ENCODE results near the gene TMEM106C. TPM values are rescaled to one million over a fixed set of nuclear protein-coding genes. Genes with fewer than 3 reads are reported as not detected.

TMEM106C gene
- total and polyA plus RNA-seq, 9 of the 15 experiments (the other 6 are each of a cell fraction or from before 2014, with no cell fraction given) = 37.6 to 183 (median 57.2) TPM

GRCh38 chr12:47988073-47989022, 25.0 kb downstream of the TMEM106C start:
- Histone ChIP-seq H3K9me1 (ENCODE audit: control insufficient read depth, insufficient read depth, low read length) (no peaks in the 10 kb centered on the region), H3K9me3 (replicated peaks; ENCODE audit: control insufficient read depth, insufficient read depth, low read depth, low read length) (no peaks in the 10 kb centered on the region), H3K4me2 (ENCODE audit: insufficient read depth, low read length) (no peak overlapping the region), H3K9ac (ENCODE audit: insufficient read depth in 1 of 2, low read depth in 2 of 2, low read length in 2 of 2) (no peak overlapping the region), H3K36me3 (ENCODE audit: control insufficient read depth, insufficient read depth, low read length) (no peaks in the 10 kb centered on the region), H3K4me1 (replicated peaks in 1 of 2; ENCODE audit: control insufficient read depth in 2 of 2, insufficient read depth in 2 of 2, low read length in 2 of 2) (no peaks in the 10 kb centered on the region; a peak in 1 of 5 replicates), H3K79me2 (ENCODE audit: control insufficient read depth, insufficient read depth, low read length) (no peaks in the 10 kb centered on the region), H3K4me3 (no peak overlapping the region), H3K27me3 (ENCODE audit: control insufficient read depth in 2 of 2, insufficient read depth in 2 of 2, low read length in 2 of 2) (peaks cover 47 to 96% of the 10 kb centered on the region in 2 experiments), H2AFZ (ENCODE audit: low read depth, low read length) (no peak overlapping the region), H4K20me1 (replicated peaks; ENCODE audit: control insufficient read depth, insufficient read depth, low read length) (peaks cover 6% of the 10 kb centered on the region; the same call in 1 of the 2 replicates), H3K27ac (ENCODE audit: extremely low read depth, low read depth, low read length) (no peak overlapping the region)
- TF ChIP-seq TRIM24 (IDR thresholded peaks at IDR 0.05) (no peak), RAD51 (IDR thresholded peaks at IDR 0.05; ENCODE audit: borderline replicate concordance, low read depth) (no peak), HMGN3 (IDR thresholded peaks at IDR 0.05; ENCODE audit: borderline replicate concordance, extremely low read depth, insufficient read length, low read depth, low read length) (no peak), SNAPC5 (CRISPR knock-in tag; IDR thresholded peaks at IDR 0.05) (no peak), RFX1 (IDR thresholded peaks at IDR 0.05) (peak; percentile 78)
- in situ Hi-C loops (cut with MboI) (no loop called here), intact Hi-C loops (cut with micrococcal nuclease) (no loop called here)
- BruUV-seq (replicated peaks) = no TSS peak
- no peak for ATAC-seq
- no peak for FAIRE-seq
- DNase-seq (ENCODE audit: extremely low read depth in 1 of 4, low spot score in 3 of 4) = no peak
- ChIA-PET CTCF (ENCODE audit: low intra/inter-chr PET ratio) (no interaction called here), POLR2A (interaction anchor here (0.6 to 1.3 kb wide), 3 partner anchors 10 to 251 kb away, joined by 3 read pairs; no protein-coding TSS in a partner anchor)
- WGBS (ENCODE audit: insufficient coverage, low coverage, missing lambda C conversion rate) = 5% methylated on average over 15 of the region's 15 CpGs
